Activated CD8-positive, alpha-beta T cell treated with anti-CD3 and anti-CD28 coated beads for 36 hours (primary cell): ENCODE results near the gene QPCT. TPM values are rescaled to one million over a fixed set of nuclear protein-coding genes. Genes with fewer than 3 reads are reported as not detected.

Experiments used
- ATAC-seq: fragments of 200-7000 bp; cut with Tn5 transposase; one replicate; pipeline ENCODE4 v1.10.0; 2021; ENCODE audit warnings: mild to moderate bottlenecking, moderate library complexity
- CTCF ChIA-PET: fragments of 350-600 bp; sonication (Branson Sonifier 250); formaldehyde crosslinking; loops from one replicate; lab custom pipeline; 2021; ENCODE audit warnings: antibody characterized with exemption; lab: Charles Lee
- POLR2A ChIA-PET: fragments of 350-600 bp; sonication (Branson Sonifier 250); formaldehyde crosslinking; loops from one replicate; lab custom pipeline; 2021; ENCODE audit warnings: antibody characterized with exemption; lab: Charles Lee
- DNase-seq: peaks from one replicate; pipeline ENCODE4 v3.0.0-alpha.2; 2020
- H3K27ac Mint-ChIP-seq: one replicate; pipeline ENCODE4 v1.8.0; 2021; ENCODE audit warnings: mild to moderate bottlenecking, mixed read lengths
- H3K27me3 Mint-ChIP-seq: one replicate; pipeline ENCODE4 v1.8.0; 2021; ENCODE audit warnings: mixed read lengths
- H3K36me3 Mint-ChIP-seq: one replicate; pipeline ENCODE4 v1.8.0; 2021; ENCODE audit warnings: low read depth, mixed read lengths
- H3K4me1 Mint-ChIP-seq: one replicate; pipeline ENCODE4 v1.8.0; 2021; ENCODE audit warnings: low read depth, mixed read lengths
- H3K4me3 Mint-ChIP-seq: one replicate; pipeline ENCODE4 v1.8.0; 2021; ENCODE audit warnings: mild to moderate bottlenecking, moderate library complexity, mixed read lengths
- H3K9me3 Mint-ChIP-seq: one replicate; pipeline ENCODE4 v1.8.0; 2021; ENCODE audit warnings: mixed read lengths
- intact Hi-C: fragments of 100-400 bp; cut with micrococcal nuclease; formaldehyde crosslinking; loops from one replicate; pipeline ENCODE4 v1.10.0; 2022
- total RNA-seq, 2 experiments: library from RNA; stranded (reverse); gene quantifications; one replicate each; pipeline ENCODE4 v1.2.3, GENCODE V29; 2021
- TF ChIP-seq, protein P1 (sequence below): fragments of 200-600 bp; IDR thresholded peaks from one replicate; pipeline ENCODE4 v1.8.0; 2022; ENCODE audit warnings: antibody characterized with exemption, mild to moderate bottlenecking

The QPCT gene
- total RNA-seq, 2 experiments from 2014 or later = 0.29 to 0.56 TPM

DNA sequence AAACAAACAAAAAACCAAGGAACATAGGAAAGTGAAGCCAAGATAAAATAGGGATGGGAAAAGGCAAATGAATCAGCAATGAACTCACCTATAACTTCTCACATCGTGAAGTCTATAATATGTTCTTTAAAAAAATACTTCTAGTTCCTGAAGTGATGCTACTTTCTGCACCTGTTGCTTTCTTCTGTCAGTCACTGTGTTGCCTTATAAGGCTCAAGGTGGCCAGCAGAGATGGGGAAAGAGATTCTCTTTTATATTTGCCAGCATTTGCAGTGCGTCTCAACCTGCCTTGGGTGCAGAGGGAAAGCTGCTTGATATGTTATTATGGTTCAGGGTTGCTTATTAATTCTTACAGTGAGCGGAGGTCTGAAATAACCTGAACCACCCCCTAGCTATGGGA is 14.0 kb downstream of the QPCT start:
- Mint-ChIP-seq H3K27me3 (peaks cover 63% of the 10 kb centered on the region), H3K36me3 (no peaks in the 10 kb centered on the region), H3K27ac (no peak overlapping the region), H3K4me1 (no peaks in the 10 kb centered on the region), H3K4me3 (no peak overlapping the region), H3K9me3 (no peaks in the 10 kb centered on the region)
- ChIA-PET CTCF (no interaction called here), POLR2A (no interaction called here)
- intact Hi-C loops = no loop called here
- ATAC-seq (no peak), DNase-seq (no peak)
- TF ChIP-seq, protein P1, sequence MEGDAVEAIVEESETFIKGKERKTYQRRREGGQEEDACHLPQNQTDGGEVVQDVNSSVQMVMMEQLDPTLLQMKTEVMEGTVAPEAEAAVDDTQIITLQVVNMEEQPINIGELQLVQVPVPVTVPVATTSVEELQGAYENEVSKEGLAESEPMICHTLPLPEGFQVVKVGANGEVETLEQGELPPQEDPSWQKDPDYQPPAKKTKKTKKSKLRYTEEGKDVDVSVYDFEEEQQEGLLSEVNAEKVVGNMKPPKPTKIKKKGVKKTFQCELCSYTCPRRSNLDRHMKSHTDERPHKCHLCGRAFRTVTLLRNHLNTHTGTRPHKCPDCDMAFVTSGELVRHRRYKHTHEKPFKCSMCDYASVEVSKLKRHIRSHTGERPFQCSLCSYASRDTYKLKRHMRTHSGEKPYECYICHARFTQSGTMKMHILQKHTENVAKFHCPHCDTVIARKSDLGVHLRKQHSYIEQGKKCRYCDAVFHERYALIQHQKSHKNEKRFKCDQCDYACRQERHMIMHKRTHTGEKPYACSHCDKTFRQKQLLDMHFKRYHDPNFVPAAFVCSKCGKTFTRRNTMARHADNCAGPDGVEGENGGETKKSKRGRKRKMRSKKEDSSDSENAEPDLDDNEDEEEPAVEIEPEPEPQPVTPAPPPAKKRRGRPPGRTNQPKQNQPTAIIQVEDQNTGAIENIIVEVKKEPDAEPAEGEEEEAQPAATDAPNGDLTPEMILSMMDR = no peak

DNA sequence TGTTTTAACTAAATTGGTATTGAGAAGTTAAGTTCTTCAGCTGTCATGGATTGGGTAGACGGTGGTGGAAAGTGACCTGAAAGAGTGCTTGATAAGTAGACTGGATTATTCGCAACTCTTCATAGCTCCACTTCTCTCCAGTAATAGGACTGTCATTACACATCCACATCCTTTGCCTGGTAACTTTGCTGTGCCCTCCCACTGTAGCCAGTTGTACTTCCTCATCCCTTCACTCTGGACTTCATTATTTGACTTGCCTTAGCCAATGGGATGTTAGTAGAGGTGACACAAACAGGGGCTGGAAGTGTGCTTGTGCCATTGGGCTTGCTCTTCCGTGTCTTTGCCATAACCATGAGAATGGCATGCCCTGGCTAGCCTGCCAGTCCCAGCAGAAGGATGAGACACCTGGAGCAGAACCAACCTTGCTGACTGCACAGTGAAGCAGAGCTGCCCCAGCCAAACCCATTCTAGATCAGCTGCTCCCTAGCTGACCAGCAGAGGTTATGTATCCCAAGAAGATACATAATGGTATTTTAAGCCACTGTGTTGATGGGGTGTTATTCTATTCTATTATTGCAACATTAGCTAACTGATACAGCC is 16.9 kb downstream of the QPCT start:
- Mint-ChIP-seq H3K4me1 (no peaks in the 10 kb centered on the region), H3K36me3 (no peaks in the 10 kb centered on the region), H3K27me3 (peaks cover 51% of the 10 kb centered on the region), H3K9me3 (no peaks in the 10 kb centered on the region), H3K4me3 (no peak overlapping the region), H3K27ac (no peak overlapping the region)
- TF ChIP-seq, protein P1 = no peak
- ChIA-PET POLR2A (interaction anchor here (1.2 to 2.6 kb wide), 3 partner anchors 9 to 37 kb away, joined by 3 to 6 read pairs (median 3); partner anchors contain the start of gene PRKD3), CTCF (interaction anchor here (0.9 to 1.7 kb wide), 4 partner anchors 19 to 193 kb away, joined by 3 to 4 read pairs (median 4); no protein-coding TSS in a partner anchor)
- intact Hi-C loops = no loop called here
- no peak for DNase-seq
- ATAC-seq = no peak

DNA sequence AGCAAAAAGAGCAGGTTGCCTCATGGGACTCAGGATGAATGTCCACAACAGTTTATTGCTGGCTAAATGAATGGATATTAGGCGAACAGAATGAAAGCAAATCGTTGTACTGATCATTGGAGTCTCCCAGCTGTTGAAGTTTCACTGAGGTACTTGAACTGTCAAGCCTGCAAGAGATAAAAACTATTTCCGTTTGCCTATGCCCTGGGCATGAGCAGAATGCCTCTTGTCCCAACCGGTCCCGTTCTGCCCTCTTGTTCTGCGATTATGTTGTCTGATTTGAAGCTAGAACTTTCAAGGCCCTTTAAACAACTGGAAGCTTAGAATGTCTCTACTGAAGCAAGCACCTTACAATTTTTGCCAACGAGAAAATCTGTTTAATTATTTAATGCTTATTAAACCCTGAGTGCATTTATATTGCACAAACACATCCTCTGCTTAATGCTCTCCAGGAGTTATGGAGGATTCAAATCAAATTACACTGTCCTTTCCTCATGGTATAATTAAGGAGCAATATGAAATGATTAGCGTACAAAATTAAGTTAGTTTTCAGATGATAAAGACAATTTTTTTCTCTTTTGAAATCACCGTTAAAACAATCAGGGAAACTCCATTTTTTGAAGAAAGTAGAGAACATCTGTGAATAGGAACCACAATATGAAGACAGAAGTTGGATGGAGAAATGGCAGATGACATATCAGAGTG is 17.7 kb downstream of the QPCT start:
- ATAC-seq (no peak), DNase-seq (no peak)
- Mint-ChIP-seq H3K4me3 (no peak overlapping the region), H3K4me1 (no peaks in the 10 kb centered on the region), H3K36me3 (no peaks in the 10 kb centered on the region), H3K27me3 (peaks cover 47% of the 10 kb centered on the region), H3K9me3 (no peaks in the 10 kb centered on the region), H3K27ac (no peak overlapping the region)
- intact Hi-C loops = no loop called here
- ChIA-PET POLR2A (interaction anchor here (1.2 to 2.6 kb wide), 3 partner anchors 10 to 38 kb away, joined by 3 to 6 read pairs (median 3); partner anchors contain the start of gene PRKD3), CTCF (interaction anchor here (0.9 to 1.2 kb wide), 2 partner anchors 28 to 193 kb away, joined by 3 to 4 read pairs; no protein-coding TSS in a partner anchor)
- TF ChIP-seq, protein P1 = no peak

DNA sequence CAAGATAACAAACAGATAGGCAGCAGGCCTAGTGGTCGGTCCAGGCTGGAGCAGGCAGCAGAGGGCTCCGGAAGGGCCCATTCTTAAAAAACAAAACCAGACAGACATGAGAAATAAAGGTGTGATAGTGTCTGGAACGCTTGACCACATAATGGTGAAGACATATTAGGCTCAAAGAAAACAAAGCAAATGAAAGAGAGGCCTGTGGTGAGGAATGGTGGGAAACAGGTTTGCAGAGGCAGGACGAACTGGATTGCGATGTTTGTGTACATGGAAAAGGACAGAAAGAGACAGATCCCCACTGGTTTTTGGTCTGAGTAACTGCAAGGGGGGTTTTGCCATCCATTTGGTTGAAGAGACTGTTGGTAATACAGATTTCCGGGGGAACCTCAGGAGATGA is 19.9 kb downstream of the QPCT start:
- no peaks in the 10 kb centered on the region for H3K36me3 Mint-ChIP-seq
- POLR2A ChIA-PET = interaction anchor here (2.6 kb wide), 1 partner anchor 12 kb away, joined by 6 read pairs; no protein-coding TSS in a partner anchor
- H3K9me3 Mint-ChIP-seq = no peaks in the 10 kb centered on the region
- DNase-seq (no peak), ATAC-seq (no peak)
- H3K4me1 Mint-ChIP-seq = no peaks in the 10 kb centered on the region
- H3K4me3 Mint-ChIP-seq = no peak overlapping the region
- CTCF ChIA-PET = no interaction called here
- peaks cover 35% of the 10 kb centered on the region for H3K27me3 Mint-ChIP-seq
- TF ChIP-seq, protein P1 = no peak
- intact Hi-C loops = no loop called here
- no peak overlapping the region for H3K27ac Mint-ChIP-seq
